GM21447 (cell line): ENCODE results near the gene ABCA1.

Experiments
- ATAC-seq: cut with Tn5 transposase; IDR thresholded peaks from one replicate; pipeline ENCODE4 v1.9.1; 2021; ENCODE audit not compliant: unreplicated experiment

ABCA1 gene

GRCh38 chr9:104842698-104843097 is 85.3 kb downstream of the ABCA1 start:
- ATAC-seq: no peak

GRCh38 chr9:104841601-104842141 is 86.3 kb downstream of the ABCA1 start:
- no peak for ATAC-seq

- no peak for ATAC-seq
Measured at GRCh38 chr9:104838958-104839357, 89.0 kb downstream of the ABCA1 start.

GRCh38 chr9:104836767-104837166 is 91.2 kb downstream of the ABCA1 start:
- no peak for ATAC-seq

GRCh38 chr9:104836235-104836634 is 91.7 kb downstream of the ABCA1 start:
- peak; percentile 81 for ATAC-seq

- ATAC-seq: no peak
Measured at GRCh38 chr9:104835161-104835560, 92.8 kb downstream of the ABCA1 start.

GRCh38 chr9:104833696-104834095 is 94.3 kb downstream of the ABCA1 start:
- ATAC-seq: no peak

- no peak for ATAC-seq
Measured at GRCh38 chr9:104831681-104832080, 96.3 kb downstream of the ABCA1 start.

- ATAC-seq: no peak
Measured at GRCh38 chr9:104826911-104827310, 101.0 kb downstream of the ABCA1 start.

- ATAC-seq: no peak
Measured at GRCh38 chr9:104826079-104826775, 101.7 kb downstream of the ABCA1 start.

- no peak for ATAC-seq
Measured at GRCh38 chr9:104820336-104820735, 107.6 kb downstream of the ABCA1 start.

GRCh38 chr9:104819033-104819432 is 108.9 kb downstream of the ABCA1 start:
- no peak for ATAC-seq

- no peak for ATAC-seq
Measured at GRCh38 chr9:104817437-104817836, 110.5 kb downstream of the ABCA1 start.

GRCh38 chr9:104815851-104816565 is 111.9 kb downstream of the ABCA1 start:
- ATAC-seq: no peak

- no peak for ATAC-seq
Measured at GRCh38 chr9:104810421-104811339, 117.3 kb downstream of the ABCA1 start.

- no peak for ATAC-seq
Measured at GRCh38 chr9:104808035-104808614, 119.8 kb downstream of the ABCA1 start.

- ATAC-seq: no peak
Measured at GRCh38 chr9:104805441-104805840, 122.5 kb downstream of the ABCA1 start.

- ATAC-seq: no peak
Measured at GRCh38 chr9:104802906-104803305, 125.0 kb downstream of the ABCA1 start.

GRCh38 chr9:104802110-104802509 is 125.8 kb downstream of the ABCA1 start:
- ATAC-seq: no peak

GRCh38 chr9:104800068-104800785 is 127.7 kb downstream of the ABCA1 start:
- ATAC-seq: no peak
